Ishikawa (cell line): ENCODE measurements around the gene PABPN1L.

Experiments
- CEBPB ChIP-seq: IDR thresholded peaks from 2 replicates; pipeline ENCODE4 v1.6.1; 2012
- CREB1 ChIP-seq: IDR thresholded peaks from 2 replicates; pipeline ENCODE4 v1.6.1; 2012; ENCODE audit warnings: low read depth
- EGR1 ChIP-seq: IDR thresholded peaks from 2 replicates; pipeline ENCODE4 v1.6.1; 2012
- EP300 ChIP-seq: IDR thresholded peaks from 2 replicates; pipeline ENCODE4 v1.6.1; 2012; ENCODE audit warnings: borderline replicate concordance
- FOXM1 ChIP-seq: IDR thresholded peaks from 2 replicates; pipeline ENCODE4 v1.6.1; 2012; ENCODE audit warnings: low read depth, borderline replicate concordance
- MAX ChIP-seq: IDR thresholded peaks from 2 replicates; pipeline ENCODE4 v1.6.1; 2012
- NFIC ChIP-seq: IDR thresholded peaks from 2 replicates; pipeline ENCODE4 v1.6.1; 2012
- RAD21 ChIP-seq: IDR thresholded peaks from 2 replicates; pipeline ENCODE4 v1.6.1; 2012; ENCODE audit warnings: low read depth
- TAF1 ChIP-seq: IDR thresholded peaks from 2 replicates; pipeline ENCODE4 v1.6.1; 2012; ENCODE audit warnings: low read depth, mild to moderate bottlenecking
- TCF12 ChIP-seq: IDR thresholded peaks from 2 replicates; pipeline ENCODE4 v1.6.1; 2012; ENCODE audit warnings: low read depth
- TEAD4 ChIP-seq: IDR thresholded peaks from 2 replicates; pipeline ENCODE4 v1.6.1; 2012
- YY1 ChIP-seq: IDR thresholded peaks from 2 replicates; pipeline ENCODE4 v1.6.1; 2012; ENCODE audit warnings: low read depth
- ZBTB7A ChIP-seq: IDR thresholded peaks from 2 replicates; pipeline ENCODE4 v1.6.1; 2012; ENCODE audit warnings: low read depth
- TF ChIP-seq, protein P1 (sequence below): IDR thresholded peaks from 2 replicates; pipeline ENCODE4 v1.6.1; 2012; ENCODE audit warnings: low read depth, mild to moderate bottlenecking
- TF ChIP-seq, protein P2 (sequence below): IDR thresholded peaks from 2 replicates; pipeline ENCODE4 v1.6.1; 2012

PABPN1L gene

DNA sequence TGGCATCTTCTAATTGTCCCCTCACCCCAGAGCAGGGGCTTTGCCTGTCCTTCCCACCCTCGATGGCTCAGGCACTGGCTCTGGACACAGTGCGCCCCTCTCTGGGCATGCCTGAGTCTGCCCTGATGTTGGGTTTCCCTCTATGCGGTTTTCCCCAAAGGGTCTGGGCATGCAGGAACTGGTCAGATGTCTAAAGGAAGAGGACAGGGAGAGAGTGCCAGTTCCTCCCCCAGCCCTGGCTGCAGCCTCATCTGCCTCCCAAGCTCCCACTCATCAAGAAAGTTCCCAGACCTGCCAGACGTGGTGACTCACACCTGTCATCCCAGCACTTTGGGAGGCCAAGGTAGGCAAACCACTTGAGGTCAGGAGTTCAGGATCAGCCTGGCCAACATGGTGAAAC lies 41.3 kb upstream of the PABPN1L start:
- TF ChIP-seq TCF12 (no peak), EP300 (no peak), CEBPB (no peak), FOXM1 (no peak), MAX (no peak), TEAD4 (no peak), ZBTB7A (no peak), TAF1 (no peak), YY1 (no peak), NFIC (no peak)
- TF ChIP-seq, protein P1, sequence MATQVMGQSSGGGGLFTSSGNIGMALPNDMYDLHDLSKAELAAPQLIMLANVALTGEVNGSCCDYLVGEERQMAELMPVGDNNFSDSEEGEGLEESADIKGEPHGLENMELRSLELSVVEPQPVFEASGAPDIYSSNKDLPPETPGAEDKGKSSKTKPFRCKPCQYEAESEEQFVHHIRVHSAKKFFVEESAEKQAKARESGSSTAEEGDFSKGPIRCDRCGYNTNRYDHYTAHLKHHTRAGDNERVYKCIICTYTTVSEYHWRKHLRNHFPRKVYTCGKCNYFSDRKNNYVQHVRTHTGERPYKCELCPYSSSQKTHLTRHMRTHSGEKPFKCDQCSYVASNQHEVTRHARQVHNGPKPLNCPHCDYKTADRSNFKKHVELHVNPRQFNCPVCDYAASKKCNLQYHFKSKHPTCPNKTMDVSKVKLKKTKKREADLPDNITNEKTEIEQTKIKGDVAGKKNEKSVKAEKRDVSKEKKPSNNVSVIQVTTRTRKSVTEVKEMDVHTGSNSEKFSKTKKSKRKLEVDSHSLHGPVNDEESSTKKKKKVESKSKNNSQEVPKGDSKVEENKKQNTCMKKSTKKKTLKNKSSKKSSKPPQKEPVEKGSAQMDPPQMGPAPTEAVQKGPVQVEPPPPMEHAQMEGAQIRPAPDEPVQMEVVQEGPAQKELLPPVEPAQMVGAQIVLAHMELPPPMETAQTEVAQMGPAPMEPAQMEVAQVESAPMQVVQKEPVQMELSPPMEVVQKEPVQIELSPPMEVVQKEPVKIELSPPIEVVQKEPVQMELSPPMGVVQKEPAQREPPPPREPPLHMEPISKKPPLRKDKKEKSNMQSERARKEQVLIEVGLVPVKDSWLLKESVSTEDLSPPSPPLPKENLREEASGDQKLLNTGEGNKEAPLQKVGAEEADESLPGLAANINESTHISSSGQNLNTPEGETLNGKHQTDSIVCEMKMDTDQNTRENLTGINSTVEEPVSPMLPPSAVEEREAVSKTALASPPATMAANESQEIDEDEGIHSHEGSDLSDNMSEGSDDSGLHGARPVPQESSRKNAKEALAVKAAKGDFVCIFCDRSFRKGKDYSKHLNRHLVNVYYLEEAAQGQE: no peak
- TF ChIP-seq, protein P2, sequence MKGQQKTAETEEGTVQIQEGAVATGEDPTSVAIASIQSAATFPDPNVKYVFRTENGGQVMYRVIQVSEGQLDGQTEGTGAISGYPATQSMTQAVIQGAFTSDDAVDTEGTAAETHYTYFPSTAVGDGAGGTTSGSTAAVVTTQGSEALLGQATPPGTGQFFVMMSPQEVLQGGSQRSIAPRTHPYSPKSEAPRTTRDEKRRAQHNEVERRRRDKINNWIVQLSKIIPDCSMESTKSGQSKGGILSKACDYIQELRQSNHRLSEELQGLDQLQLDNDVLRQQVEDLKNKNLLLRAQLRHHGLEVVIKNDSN: no peak

DNA sequence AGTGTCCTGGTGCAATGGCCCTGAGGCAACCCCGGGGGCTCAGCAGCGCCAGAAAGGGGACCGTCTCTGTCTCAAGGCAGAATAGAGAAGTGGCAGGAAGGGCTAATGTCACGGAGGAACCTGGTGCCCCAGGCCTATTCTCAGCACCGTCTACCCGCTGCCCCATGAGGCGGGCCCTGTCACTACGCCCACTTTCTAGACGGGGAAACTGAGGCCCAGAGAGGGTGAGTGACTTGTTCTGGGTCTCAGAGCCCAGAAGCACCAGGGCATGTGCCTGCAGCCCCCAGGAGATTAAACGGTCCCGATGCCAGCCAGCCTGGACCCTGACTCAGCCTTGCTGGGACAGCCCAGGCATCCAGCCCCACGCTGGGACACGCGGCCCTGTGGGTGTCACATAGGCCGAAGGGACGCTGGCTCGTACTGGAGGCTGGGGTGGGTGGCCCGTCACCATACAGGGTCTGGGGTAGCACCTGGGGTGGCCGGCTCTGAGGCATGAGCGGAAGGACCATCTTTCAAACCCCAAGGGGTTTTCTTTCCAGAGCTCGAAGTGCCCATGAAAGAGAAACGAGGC lies 40.2 kb upstream of the PABPN1L start:
- TF ChIP-seq CEBPB (no peak), TCF12 (no peak), CREB1 (no peak), MAX (no peak)

DNA sequence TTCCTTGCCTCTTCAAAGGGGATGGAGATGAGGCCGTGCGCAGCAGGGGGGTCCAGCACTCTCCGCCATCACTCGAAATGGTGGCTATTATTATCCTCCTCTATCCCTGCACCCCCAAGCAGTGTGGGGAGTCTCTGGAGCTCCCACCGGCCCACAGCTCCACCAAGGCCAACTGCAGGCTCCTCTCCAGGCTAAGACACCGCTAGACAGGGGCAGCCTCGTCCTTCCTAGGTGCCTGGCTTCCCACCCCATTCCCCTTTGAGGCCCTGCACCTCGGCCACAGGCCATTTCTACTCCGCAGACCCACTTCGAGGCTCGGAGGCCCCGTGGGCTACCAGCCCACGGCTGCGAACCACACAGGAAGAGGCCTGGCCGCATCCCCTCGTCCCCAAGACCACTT lies 39.6 kb upstream of the PABPN1L start:
- TF ChIP-seq TEAD4 (no peak), EGR1 (no peak), NFIC (no peak), TCF12 (no peak), CREB1 (no peak), FOXM1 (no peak), TAF1 (no peak), RAD21 (no peak), YY1 (no peak), EP300 (no peak), ZBTB7A (no peak), MAX (no peak), CEBPB (no peak)
- TF ChIP-seq, protein P1: no peak
- TF ChIP-seq, protein P2: no peak

DNA sequence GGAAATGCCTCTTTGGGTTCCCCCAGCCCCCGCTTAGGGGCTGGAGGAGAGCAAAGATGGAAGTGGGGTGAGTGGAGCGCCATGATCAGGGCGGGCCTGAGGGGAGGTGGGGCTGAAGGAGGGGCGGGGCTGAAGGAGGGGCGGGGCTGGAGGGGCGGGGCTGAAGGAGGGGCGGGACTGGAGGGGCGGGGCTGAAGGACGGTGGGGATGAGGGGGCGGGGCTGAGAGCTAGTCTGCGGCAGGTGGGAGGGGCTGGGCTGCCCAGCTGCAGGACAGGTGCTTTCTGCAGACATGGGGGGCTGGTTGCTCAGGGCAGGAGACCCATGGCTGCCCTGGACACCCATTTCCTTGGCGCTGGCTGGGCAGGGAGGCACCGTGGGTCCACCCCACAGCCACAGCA lies 39.1 kb upstream of the PABPN1L start:
- TF ChIP-seq RAD21 (no peak), YY1 (peak; percentile 69; the same call in 1 of the 2 replicates)

DNA sequence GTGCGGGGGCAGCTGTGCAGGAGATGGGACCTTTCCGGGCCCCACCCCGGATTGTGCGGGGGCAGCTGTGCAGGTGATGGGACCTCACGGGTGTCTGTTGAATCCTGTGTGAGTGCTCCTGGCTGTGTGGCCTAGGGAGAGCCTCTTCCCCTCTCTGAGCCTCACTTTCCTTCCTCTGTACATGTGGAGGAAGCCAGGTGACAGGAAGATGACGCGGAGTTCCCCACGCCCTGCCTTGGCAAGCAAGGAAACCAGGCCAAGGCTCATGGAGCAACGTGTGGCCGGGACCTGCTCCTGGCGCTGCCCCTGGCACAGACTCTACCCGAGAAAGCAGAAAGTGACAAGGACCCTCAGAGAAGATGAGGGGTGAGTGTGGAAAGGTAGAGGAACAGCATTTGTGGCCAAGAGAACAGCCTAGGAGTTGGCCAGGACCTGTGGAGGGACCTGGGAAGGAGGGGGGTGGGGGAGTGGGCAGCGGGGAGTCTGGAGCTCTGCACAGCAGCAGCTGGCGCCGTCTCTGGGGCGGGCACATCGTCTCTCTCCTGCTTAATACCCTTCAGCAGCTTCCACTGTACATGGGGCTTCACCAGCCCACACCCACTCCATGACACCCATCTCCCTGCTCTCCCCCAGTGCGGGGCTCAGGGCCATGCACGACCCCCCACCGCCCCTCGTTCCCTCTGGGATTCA lies 38.4 kb upstream of the PABPN1L start:
- TF ChIP-seq EGR1 (no peak), NFIC (no peak), TAF1 (no peak), RAD21 (no peak), FOXM1 (no peak), MAX (no peak), YY1 (no peak), ZBTB7A (no peak), CREB1 (no peak)
- TF ChIP-seq, protein P1: no peak
